Left lung (tissue), 10 donors: ENCODE data around the gene DIPK1B. TPM values are rescaled to one million over a fixed set of nuclear protein-coding genes. Genes with fewer than 3 reads are reported as not detected.

ENCODE experiments used
- ATAC-seq: fragments of 200-7000 bp; cut with Tn5 transposase; one replicate; pipeline ENCODE4 v1.9.1; 2020; ENCODE audit warnings: moderate library complexity
- DNase-seq, 4 donors: peaks; one replicate each; pipeline ENCODE4 v3.0.0-alpha.2; 2013 to 2020
- H3K27ac ChIP-seq, 2 donors: fragments of 200-600 bp; sonication (generic) in 1 of 2; one replicate each; pipeline versions ENCODE4 v1.5.0 to v1.8.0; 2020 to 2021
- H3K27me3 ChIP-seq, 2 donors: fragments of 200-600 bp; sonication (generic) in 1 of 2; one replicate each; pipeline versions ENCODE4 v1.5.0 to v1.8.0; 2020 to 2021
- H3K36me3 ChIP-seq, 2 donors: fragments of 200-600 bp; sonication (generic) in 1 of 2; one replicate each; pipeline versions ENCODE4 v1.5.0 to v1.8.0; 2020 to 2021
- H3K4me1 ChIP-seq, 2 donors: fragments of 200-600 bp; one replicate each; pipeline ENCODE4 v1.8.0; 2021
- H3K4me3 ChIP-seq, 2 donors: fragments of 200-600 bp; sonication (generic) in 1 of 2; one replicate each; pipeline versions ENCODE4 v1.5.0 to v1.8.0; 2020 to 2021; ENCODE audit warnings: mild to moderate bottlenecking in 1 of 2
- H3K9me3 ChIP-seq, 2 donors: fragments of 200-600 bp; sonication (generic) in 1 of 2; one replicate each; pipeline versions ENCODE4 v1.5.0 to v1.8.0; 2020 to 2021
- CTCF ChIP-seq, 2 donors: fragments of 200-600 bp; sonication (generic) in 1 of 2; IDR thresholded peaks; one replicate each; pipeline versions ENCODE4 v1.5.0 to v1.8.0; 2021; ENCODE audit warnings: antibody characterized with exemption in 2 of 2
- intact Hi-C, 2 donors: fragments of 100-400 bp; cut with DNase I; formaldehyde crosslinking; loops; one replicate each; pipeline versions ENCODE4 v1.11.2 to v1.14.2; 2022
- polyA plus RNA-seq, 6 donors: library from polyadenylated mRNA; unstranded; fragments of 120-200 nt; gene quantifications; one replicate each; pipeline ENCODE4 v1.2.1, GENCODE V29; 2013; ENCODE audit not compliant: insufficient read length in 6 of 6
- total RNA-seq, 2 donors: library from RNA; stranded (reverse); fragmentation: NEBNext Ultra II Directional; extraction: Animal tissue kit (Norgen Biotek cat#: 25700); gene quantifications; one replicate each; pipeline ENCODE4 v1.2.1, GENCODE V29; 2021
- donor health status: DM: no; HTN: yes; CAD: no.
- donor health status: DM: no; HTN: no; CAD: no.

DIPK1B gene
- total and polyA plus RNA-seq, 8 donors: 12.6 to 37.4 (median 28.6) TPM

GRCh38 chr9:136733611-136734010 is 21.2 kb downstream of the DIPK1B start:
- peak in 1 of 4 donors; percentile 58 for DNase-seq
- no peaks in the 10 kb centered on the region for H3K36me3 ChIP-seq

GRCh38 chr9:136734837-136735496 is 22.6 kb downstream of the DIPK1B start:
- DNase-seq (peak in 1 of 4 donors; percentile 54), ATAC-seq (no peak)
- Histone ChIP-seq H3K9me3 (no peaks in the 10 kb centered on the region), H3K36me3 (no peaks in the 10 kb centered on the region), H3K4me3 (no peak overlapping the region), H3K27ac (no peak overlapping the region), H3K27me3 (peaks cover 0 to 9% of the 10 kb centered on the region in 2 donors), H3K4me1 (no peaks in the 10 kb centered on the region)
- intact Hi-C loops: no loop called here
- TF ChIP-seq CTCF (IDR thresholded peaks at IDR 0.05): no peak

More at GRCh38 chr9:136733611-136734010, 21.2 kb downstream of the DIPK1B start:
- Histone ChIP-seq H3K27me3 (peaks cover 0 to 4% of the 10 kb centered on the region in 2 donors), H3K4me1 (peaks cover 0 to 6% of the 10 kb centered on the region in 2 donors), H3K9me3 (no peaks in the 10 kb centered on the region), H3K4me3 (no peak overlapping the region), H3K27ac (no peak overlapping the region)
- intact Hi-C loops: no loop called here
- no peak for ATAC-seq
- no peak for TF ChIP-seq CTCF (IDR thresholded peaks at IDR 0.05)

GRCh38 chr9:136735812-136736480 is 23.6 kb downstream of the DIPK1B start:
- Histone ChIP-seq H3K27ac (no peak overlapping the region), H3K36me3 (no peaks in the 10 kb centered on the region), H3K4me3 (no peak overlapping the region), H3K4me1 (peaks cover 2% of the 10 kb centered on the region in 2 donors), H3K9me3 (no peaks in the 10 kb centered on the region), H3K27me3 (peaks cover 0 to 19% of the 10 kb centered on the region in 2 donors)
- ATAC-seq (no peak), DNase-seq (no peak)
- no peak for TF ChIP-seq CTCF (IDR thresholded peaks at IDR 0.05)
- intact Hi-C loops: no loop called here

GRCh38 chr9:136738960-136739359 is 26.6 kb downstream of the DIPK1B start:
- DNase-seq (no peak), ATAC-seq (no peak)
- Histone ChIP-seq H3K27me3 (peaks cover 16 to 49% of the 10 kb centered on the region in 2 donors), H3K4me3 (no peak overlapping the region), H3K36me3 (no peaks in the 10 kb centered on the region), H3K4me1 (peaks cover 15 to 20% of the 10 kb centered on the region in 2 donors), H3K27ac (no peak overlapping the region), H3K9me3 (no peaks in the 10 kb centered on the region)
- intact Hi-C loops: no loop called here
- no peak for TF ChIP-seq CTCF (IDR thresholded peaks at IDR 0.05)

- Histone ChIP-seq H3K36me3 (no peaks in the 10 kb centered on the region), H3K27me3 (peaks cover 16 to 53% of the 10 kb centered on the region in 2 donors), H3K4me1 (peaks cover 15 to 20% of the 10 kb centered on the region in 2 donors), H3K9me3 (no peaks in the 10 kb centered on the region), H3K4me3 (no peak overlapping the region), H3K27ac (no peak overlapping the region)
- TF ChIP-seq CTCF (IDR thresholded peaks at IDR 0.05): no peak
- ATAC-seq (no peak), DNase-seq (peak in 1 of 4 donors; percentile 76)
- intact Hi-C loops: no loop called here
Observed at GRCh38 chr9:136739509-136739908, 27.1 kb downstream of the DIPK1B start.
